ENCODE measurements around the gene CASZ1.

GRCh38 chr1:10762153-10762523 lies 34.3 kb downstream of the CASZ1 start:
- no peak for TF ChIP-seq POLR2A (IDR thresholded peaks at IDR 0.05; ENCODE audit: low read depth, low read length)
- TF ChIP-seq POLR2AphosphoS5 (IDR thresholded peaks at IDR 0.05; ENCODE audit: low read depth, low read length) = no peak
- no peak for TF ChIP-seq TAF1 (IDR thresholded peaks at IDR 0.05; ENCODE audit: borderline replicate concordance, low read depth, low read length)

All from GM12892 (cell line).